ENCODE data around the gene VEPH1. TPM values are rescaled to one million over a fixed set of nuclear protein-coding genes. Genes with fewer than 3 reads are reported as not detected.

The VEPH1 gene
- polyA plus RNA-seq, 1 donor (not counting 4 experiments of a cell fraction or from before 2014, with no cell fraction given), result 0.21 TPM

DNA sequence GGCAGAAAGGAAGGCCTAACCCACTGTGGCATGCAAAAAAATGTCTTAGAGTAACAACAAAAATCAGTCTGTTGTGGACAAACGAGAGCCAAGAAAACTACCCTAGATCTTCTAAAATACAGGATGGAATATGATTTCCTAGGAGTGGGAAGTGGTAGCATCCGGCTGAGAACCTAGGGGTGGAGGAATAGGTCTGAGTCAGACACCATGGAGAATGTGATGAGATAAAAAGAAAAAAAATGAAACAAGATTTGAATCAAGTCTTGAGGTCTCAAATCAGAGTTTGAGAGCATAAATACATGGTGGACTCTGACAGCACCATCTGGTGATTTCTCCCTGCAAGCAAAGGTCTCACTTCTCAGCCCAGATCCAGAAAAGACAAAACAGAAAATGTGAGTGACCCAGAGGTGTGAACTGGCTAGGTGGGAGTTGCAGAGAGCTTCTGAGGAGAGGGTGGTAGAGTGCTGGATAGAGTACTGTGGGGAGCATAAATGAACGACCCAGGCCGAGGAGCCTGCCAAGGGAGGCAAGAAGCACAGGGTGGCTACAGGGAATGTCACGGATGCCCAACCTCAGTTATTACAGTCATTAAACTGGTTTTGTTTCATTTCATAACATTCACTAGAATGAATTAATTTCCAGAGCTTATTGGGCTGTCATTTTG, 27.6 kb upstream of the VEPH1 start:
- H2AFZ ChIP-seq (ENCODE audit: control insufficient read depth, low read length), result no peak overlapping the region
- no peaks in the 10 kb centered on the region for H3K79me2 ChIP-seq (ENCODE audit: control insufficient read depth, insufficient read depth, low read length)
- DNase-seq (ENCODE audit: low read depth, low spot score) (no peak), FAIRE-seq (no peak)
- H3K4me3 ChIP-seq (ENCODE audit: control insufficient read depth in 2 of 3, extremely low read depth in 1 of 3, insufficient read depth in 2 of 3, low read depth in 1 of 3, low read length in 3 of 3), result no peak overlapping the region
- no peaks in the 10 kb centered on the region for H3K9me1 ChIP-seq (ENCODE audit: control insufficient read depth, extremely low read depth, insufficient read depth, low read length)
- no peak overlapping the region for H3K27ac ChIP-seq (ENCODE audit: control insufficient read depth, insufficient read depth, low read length)
- no peaks in the 10 kb centered on the region for H4K20me1 ChIP-seq (ENCODE audit: control insufficient read depth, extremely low read depth, insufficient read depth, low read length)
- H3K9me3 ChIP-seq (ENCODE audit: control insufficient read depth, low read depth, low read length), result no peaks in the 10 kb centered on the region
- H3K4me1 ChIP-seq (ENCODE audit: control insufficient read depth, extremely low read depth, insufficient read depth, low read length), result peaks cover 9% of the 10 kb centered on the region
- dilution Hi-C loops (cut with MboI; ENCODE audit: extremely low pct_ligation_motif_present, low sequenced_read_pairs), result no loop called here
- H3K27me3 ChIP-seq (ENCODE audit: control insufficient read depth, extremely low read depth, insufficient read depth, low read length), result no peaks in the 10 kb centered on the region
- H3K4me2 ChIP-seq (ENCODE audit: control insufficient read depth, extremely low read depth, insufficient read depth, low read depth, low read length), result no peak overlapping the region
- TF ChIP-seq, protein P1, sequence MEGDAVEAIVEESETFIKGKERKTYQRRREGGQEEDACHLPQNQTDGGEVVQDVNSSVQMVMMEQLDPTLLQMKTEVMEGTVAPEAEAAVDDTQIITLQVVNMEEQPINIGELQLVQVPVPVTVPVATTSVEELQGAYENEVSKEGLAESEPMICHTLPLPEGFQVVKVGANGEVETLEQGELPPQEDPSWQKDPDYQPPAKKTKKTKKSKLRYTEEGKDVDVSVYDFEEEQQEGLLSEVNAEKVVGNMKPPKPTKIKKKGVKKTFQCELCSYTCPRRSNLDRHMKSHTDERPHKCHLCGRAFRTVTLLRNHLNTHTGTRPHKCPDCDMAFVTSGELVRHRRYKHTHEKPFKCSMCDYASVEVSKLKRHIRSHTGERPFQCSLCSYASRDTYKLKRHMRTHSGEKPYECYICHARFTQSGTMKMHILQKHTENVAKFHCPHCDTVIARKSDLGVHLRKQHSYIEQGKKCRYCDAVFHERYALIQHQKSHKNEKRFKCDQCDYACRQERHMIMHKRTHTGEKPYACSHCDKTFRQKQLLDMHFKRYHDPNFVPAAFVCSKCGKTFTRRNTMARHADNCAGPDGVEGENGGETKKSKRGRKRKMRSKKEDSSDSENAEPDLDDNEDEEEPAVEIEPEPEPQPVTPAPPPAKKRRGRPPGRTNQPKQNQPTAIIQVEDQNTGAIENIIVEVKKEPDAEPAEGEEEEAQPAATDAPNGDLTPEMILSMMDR (optimal IDR thresholded peaks at IDR 0.05 in 1 of 3, IDR thresholded peaks at IDR 0.05 in 1 of 3, conservative IDR thresholded peaks at IDR 0.05 in 1 of 3; ENCODE audit: extremely low read depth in 1 of 3, insufficient read depth in 2 of 3, low read length in 3 of 3), result no peak
- no peak for TF ChIP-seq EZH2 (IDR thresholded peaks at IDR 0.05; ENCODE audit: low read length)
- H3K36me3 ChIP-seq (ENCODE audit: control insufficient read depth in 2 of 2, extremely low read depth in 1 of 2, insufficient read depth in 2 of 2, low read length in 2 of 2), result no peaks in the 10 kb centered on the region
- H3K9ac ChIP-seq (ENCODE audit: control insufficient read depth, extremely low read depth, insufficient read depth, low read length), result no peak overlapping the region

DNA sequence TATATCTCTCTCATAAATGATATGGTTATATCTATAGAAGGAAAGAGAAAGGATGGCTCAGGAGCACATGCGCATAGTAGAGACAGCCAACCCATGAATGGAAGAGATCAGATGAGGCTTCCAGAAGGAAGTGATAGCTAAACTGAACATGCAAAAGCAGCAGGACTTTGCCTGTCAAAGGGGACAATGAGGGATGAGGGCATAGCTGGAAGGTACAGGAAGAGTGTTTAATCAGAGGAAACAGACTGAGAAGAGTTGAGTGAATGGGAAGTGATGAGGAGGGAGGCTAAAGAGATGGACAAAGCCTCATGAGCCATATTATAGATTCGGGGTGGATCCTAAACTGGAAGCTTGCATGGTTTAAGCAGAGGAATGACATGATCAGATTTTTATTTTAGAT, 26.5 kb upstream of the VEPH1 start:
- Histone ChIP-seq H3K4me3 (ENCODE audit: control insufficient read depth in 2 of 3, extremely low read depth in 1 of 3, insufficient read depth in 2 of 3, low read depth in 1 of 3, low read length in 3 of 3) (no peak overlapping the region), H3K27ac (ENCODE audit: control insufficient read depth, insufficient read depth, low read length) (no peak overlapping the region), H3K27me3 (ENCODE audit: control insufficient read depth, extremely low read depth, insufficient read depth, low read length) (no peaks in the 10 kb centered on the region), H3K4me2 (ENCODE audit: control insufficient read depth, extremely low read depth, insufficient read depth, low read depth, low read length) (no peak overlapping the region), H3K9me1 (ENCODE audit: control insufficient read depth, extremely low read depth, insufficient read depth, low read length) (no peaks in the 10 kb centered on the region), H3K36me3 (ENCODE audit: control insufficient read depth in 2 of 2, extremely low read depth in 1 of 2, insufficient read depth in 2 of 2, low read length in 2 of 2) (no peaks in the 10 kb centered on the region), H3K4me1 (ENCODE audit: control insufficient read depth, extremely low read depth, insufficient read depth, low read length) (peaks cover 9% of the 10 kb centered on the region), H3K9me3 (ENCODE audit: control insufficient read depth, low read depth, low read length) (no peaks in the 10 kb centered on the region), H3K9ac (ENCODE audit: control insufficient read depth, extremely low read depth, insufficient read depth, low read length) (no peak overlapping the region), H4K20me1 (ENCODE audit: control insufficient read depth, extremely low read depth, insufficient read depth, low read length) (no peaks in the 10 kb centered on the region), H3K79me2 (ENCODE audit: control insufficient read depth, insufficient read depth, low read length) (no peaks in the 10 kb centered on the region), H2AFZ (ENCODE audit: control insufficient read depth, low read length) (no peak overlapping the region)
- dilution Hi-C loops (cut with MboI; ENCODE audit: extremely low pct_ligation_motif_present, low sequenced_read_pairs), result no loop called here
- TF ChIP-seq, protein P1 (optimal IDR thresholded peaks at IDR 0.05 in 1 of 3, IDR thresholded peaks at IDR 0.05 in 1 of 3, conservative IDR thresholded peaks at IDR 0.05 in 1 of 3; ENCODE audit: extremely low read depth in 1 of 3, insufficient read depth in 2 of 3, low read length in 3 of 3), result no peak
- TF ChIP-seq EZH2 (IDR thresholded peaks at IDR 0.05; ENCODE audit: low read length), result no peak
- DNase-seq (ENCODE audit: low read depth, low spot score), result no peak
- no peak for FAIRE-seq
